Cardiac muscle cell (in vitro differentiated cells and primary cell): Measurements from ENCODE around the gene DHFR. TPM values are rescaled to one million over a fixed set of nuclear protein-coding genes. Genes with fewer than 3 reads are reported as not detected.

Experiments used
- DNase-seq, 2 donors: peaks; one replicate each; pipeline versions ENCODE4 v3.0.0 to v3.0.0-alpha.2; 2010 to 2017; ENCODE audit warnings: low read depth in 1 of 2, low spot score in 1 of 2
- H3K27ac ChIP-seq: fragments of 200-600 bp; sonication (generic); 2 replicates; pipeline ENCODE4 v1.5.1; 2016
- H3K27me3 ChIP-seq: fragments of 200-600 bp; sonication (generic); 2 replicates; pipeline ENCODE4 v1.6.0; 2016; ENCODE audit warnings: control low read depth
- H3K36me3 ChIP-seq: fragments of 200-600 bp; sonication (generic); 2 replicates; pipeline ENCODE4 v1.5.1; 2016; ENCODE audit warnings: control low read depth
- H3K4me1 ChIP-seq: fragments of 200-600 bp; sonication (generic); 2 replicates; pipeline ENCODE4 v1.8.1; 2017; ENCODE audit warnings: low read depth, mild to moderate bottlenecking, mixed run types
- H3K4me3 ChIP-seq: fragments of 200-600 bp; sonication (generic); 2 replicates; pipeline ENCODE4 v1.5.1; 2016; ENCODE audit warnings: mild to moderate bottlenecking
- H3K9me3 ChIP-seq: fragments of 200-600 bp; sonication (generic); 2 replicates; pipeline ENCODE4 v1.5.1; 2017; ENCODE audit warnings: low read depth, mild to moderate bottlenecking, control low read depth
- polyA plus RNA-seq: library from polyadenylated mRNA; unstranded; fragments of >200 nt; fragmentation: Nextera tagmentation; extraction: Ambion mirVana; gene quantifications from 2 replicates; pipeline ENCODE4 v1.2.1, GENCODE V29; 2016
- total RNA-seq: library from RNA; depleted of rRNA; stranded (reverse); fragments of >200 nt; gene quantifications from 2 replicates; pipeline ENCODE4 v1.2.3, GENCODE V29; 2016
- TF ChIP-seq, protein P1 (sequence below): IDR thresholded peaks from 2 replicates; pipeline ENCODE4 v1.5.1; 2012; ENCODE audit warnings: low read depth, mild to moderate bottlenecking, low read length

Gene DHFR
- total and polyA plus RNA-seq, 2 experiments from 2014 or later = 37.3 to 41.7 TPM

DNA sequence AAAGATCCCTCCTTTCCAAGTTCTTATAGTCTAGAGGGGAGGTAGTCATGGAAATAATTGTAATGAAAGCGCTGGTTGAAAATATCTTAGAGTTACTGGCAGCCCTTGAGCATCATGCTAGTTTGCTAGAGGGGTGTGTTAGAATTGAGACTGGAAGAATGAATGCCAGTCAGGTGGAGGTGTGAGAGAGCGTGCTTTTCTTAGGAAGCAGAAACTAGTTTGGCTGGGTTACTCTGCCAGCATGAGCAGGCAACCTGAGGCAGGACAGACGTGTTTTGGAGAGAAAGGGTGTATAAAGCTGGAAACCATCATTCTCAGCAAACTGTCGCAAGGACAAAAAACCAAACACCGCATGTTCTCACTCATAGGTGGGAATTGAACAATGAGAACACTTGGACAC, 43.6 kb upstream of the DHFR start:
- H3K9me3 ChIP-seq = no peaks in the 10 kb centered on the region
- H3K4me3 ChIP-seq = no peak overlapping the region
- no peaks in the 10 kb centered on the region for H3K4me1 ChIP-seq
- TF ChIP-seq, protein P1, sequence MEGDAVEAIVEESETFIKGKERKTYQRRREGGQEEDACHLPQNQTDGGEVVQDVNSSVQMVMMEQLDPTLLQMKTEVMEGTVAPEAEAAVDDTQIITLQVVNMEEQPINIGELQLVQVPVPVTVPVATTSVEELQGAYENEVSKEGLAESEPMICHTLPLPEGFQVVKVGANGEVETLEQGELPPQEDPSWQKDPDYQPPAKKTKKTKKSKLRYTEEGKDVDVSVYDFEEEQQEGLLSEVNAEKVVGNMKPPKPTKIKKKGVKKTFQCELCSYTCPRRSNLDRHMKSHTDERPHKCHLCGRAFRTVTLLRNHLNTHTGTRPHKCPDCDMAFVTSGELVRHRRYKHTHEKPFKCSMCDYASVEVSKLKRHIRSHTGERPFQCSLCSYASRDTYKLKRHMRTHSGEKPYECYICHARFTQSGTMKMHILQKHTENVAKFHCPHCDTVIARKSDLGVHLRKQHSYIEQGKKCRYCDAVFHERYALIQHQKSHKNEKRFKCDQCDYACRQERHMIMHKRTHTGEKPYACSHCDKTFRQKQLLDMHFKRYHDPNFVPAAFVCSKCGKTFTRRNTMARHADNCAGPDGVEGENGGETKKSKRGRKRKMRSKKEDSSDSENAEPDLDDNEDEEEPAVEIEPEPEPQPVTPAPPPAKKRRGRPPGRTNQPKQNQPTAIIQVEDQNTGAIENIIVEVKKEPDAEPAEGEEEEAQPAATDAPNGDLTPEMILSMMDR = no peak
- no peaks in the 10 kb centered on the region for H3K36me3 ChIP-seq
- H3K27me3 ChIP-seq = no peaks in the 10 kb centered on the region
- no peak overlapping the region for H3K27ac ChIP-seq
- DNase-seq = no peak

DNA sequence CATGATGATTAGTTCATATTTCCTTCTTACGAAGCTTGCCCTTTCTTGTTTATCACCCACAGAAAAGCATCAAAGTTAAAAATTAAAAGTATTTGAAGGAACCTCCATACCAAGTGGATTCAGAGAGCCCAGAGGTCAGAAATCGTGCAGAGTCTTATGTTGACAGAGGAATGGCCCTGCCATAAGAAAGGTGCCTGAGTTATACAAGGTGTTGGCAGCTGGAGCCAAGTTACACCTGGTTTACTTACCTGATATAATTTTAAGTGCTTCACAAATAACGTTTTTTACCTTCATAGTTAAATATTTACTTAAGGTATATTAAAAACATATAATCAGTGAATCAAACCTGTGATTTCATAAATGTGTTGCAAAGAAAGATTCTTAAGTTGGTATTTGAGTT, 42.3 kb upstream of the DHFR start:
- Histone ChIP-seq H3K27ac (no peak overlapping the region), H3K9me3 (no peaks in the 10 kb centered on the region), H3K27me3 (no peaks in the 10 kb centered on the region), H3K36me3 (no peaks in the 10 kb centered on the region), H3K4me1 (no peaks in the 10 kb centered on the region), H3K4me3 (no peak overlapping the region)
- DNase-seq = no peak
- TF ChIP-seq, protein P1 = no peak

DNA sequence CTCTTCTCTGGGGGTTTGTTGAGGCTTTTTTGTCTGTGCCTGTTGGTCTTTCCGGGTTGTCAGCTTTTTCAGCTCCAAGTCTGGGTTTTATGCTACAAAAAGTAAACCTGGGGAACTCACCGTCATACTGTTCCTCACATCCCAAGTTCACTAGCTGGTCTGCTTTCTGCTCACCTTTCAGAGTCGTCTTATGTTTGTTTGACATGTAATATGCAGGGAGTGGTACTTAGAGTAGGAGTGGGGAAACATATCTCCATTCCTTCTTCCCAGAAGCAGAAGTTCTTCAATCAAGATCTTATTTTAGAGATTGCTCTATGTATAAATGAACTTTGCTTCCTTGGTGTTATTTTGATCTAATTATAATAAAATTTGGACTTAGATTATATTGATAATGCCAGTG, 41.7 kb upstream of the DHFR start:
- H3K36me3 ChIP-seq = no peaks in the 10 kb centered on the region
- TF ChIP-seq, protein P1 = no peak

DNA sequence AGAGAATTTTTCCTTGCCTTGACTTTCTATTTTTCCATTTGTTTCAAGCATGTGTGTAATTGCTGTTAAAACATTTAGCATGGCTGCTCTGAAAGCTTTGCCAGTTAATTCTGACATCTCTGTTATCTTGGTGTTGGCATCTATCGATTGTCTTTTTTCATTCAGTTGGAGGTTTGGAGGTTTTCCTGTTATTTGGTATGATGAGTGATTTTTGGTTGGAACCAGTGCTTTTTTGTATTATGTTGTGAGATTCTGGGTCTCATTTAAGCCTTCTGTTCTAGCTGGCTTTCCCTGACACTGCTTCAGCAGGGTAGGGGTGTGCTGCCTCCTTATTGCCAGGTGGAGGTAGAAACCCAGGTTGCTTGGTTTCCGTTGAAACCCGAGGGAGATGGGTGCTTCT, 40.9 kb upstream of the DHFR start:
- no peaks in the 10 kb centered on the region for H3K4me1 ChIP-seq

More for the DNA sequence above, 41.7 kb upstream of the DHFR start:
- H3K27ac ChIP-seq = no peak overlapping the region
- no peaks in the 10 kb centered on the region for H3K9me3 ChIP-seq
- H3K27me3 ChIP-seq = no peaks in the 10 kb centered on the region
- H3K4me3 ChIP-seq = no peak overlapping the region
- DNase-seq = no peak
- H3K4me1 ChIP-seq = no peaks in the 10 kb centered on the region

DNA sequence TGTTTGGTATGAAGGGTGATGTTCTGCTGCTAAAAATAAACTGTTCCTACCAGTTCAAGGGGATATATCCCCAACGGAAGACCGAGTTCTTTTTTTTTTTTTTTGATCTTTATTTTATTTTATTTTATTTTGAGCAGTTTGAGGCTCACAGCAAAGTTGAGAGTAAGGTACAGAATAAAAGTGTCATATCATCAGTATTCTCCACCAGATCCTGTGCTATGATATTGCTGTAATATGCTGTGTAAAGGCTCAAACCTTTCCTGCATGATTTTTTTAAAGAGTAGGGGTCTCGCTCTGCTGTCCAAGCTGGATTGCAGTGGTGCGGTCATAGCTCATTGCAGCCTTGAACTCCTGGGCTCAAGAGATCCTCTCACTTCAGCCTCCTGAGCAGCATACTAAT, 34.8 kb upstream of the DHFR start:
- Histone ChIP-seq H3K9me3 (no peaks in the 10 kb centered on the region), H3K4me1 (no peaks in the 10 kb centered on the region), H3K27ac (no peak overlapping the region), H3K4me3 (no peak overlapping the region), H3K27me3 (no peaks in the 10 kb centered on the region), H3K36me3 (no peaks in the 10 kb centered on the region)
- TF ChIP-seq, protein P1 = no peak
- DNase-seq = no peak

More for the DNA sequence above, 40.9 kb upstream of the DHFR start:
- no peak for DNase-seq
- no peak overlapping the region for H3K4me3 ChIP-seq
- no peaks in the 10 kb centered on the region for H3K9me3 ChIP-seq
- H3K27me3 ChIP-seq = no peaks in the 10 kb centered on the region
- TF ChIP-seq, protein P1 = no peak
- no peak overlapping the region for H3K27ac ChIP-seq
- no peaks in the 10 kb centered on the region for H3K36me3 ChIP-seq
